IMR-90 (cell line): ENCODE data around the gene TMPRSS6.

Experiments
- CHD1 ChIP-seq: IDR thresholded peaks from 2 replicates; pipeline ENCODE4 v1.6.1; 2012; ENCODE audit warnings: low read depth, low read length, improper control_type of control experiment
- CTCF ChIP-seq: conservative IDR thresholded peaks from 2 replicates; pipeline ENCODE4 v1.5.1; 2012; ENCODE audit warnings: mild to moderate bottlenecking, low read depth, low read length, improper control_type of control experiment
- MXI1 ChIP-seq: IDR thresholded peaks from 2 replicates; pipeline ENCODE4 v1.6.1; 2012; ENCODE audit warnings: low read depth, mild to moderate bottlenecking, low read length, moderate library complexity, borderline replicate concordance
- NFE2L2 ChIP-seq: fragments of 150-350 bp; IDR thresholded peaks from 2 replicates; pipeline ENCODE4 v1.6.1; 2016; ENCODE audit warnings: low read depth, mild to moderate bottlenecking, low read length
- POLR2A ChIP-seq: IDR thresholded peaks from 2 replicates; pipeline ENCODE4 v1.6.1; 2012; ENCODE audit warnings: mild to moderate bottlenecking, low read depth, low read length
- RAD21 ChIP-seq: IDR thresholded peaks from 2 replicates; pipeline ENCODE4 v1.6.1; 2012; ENCODE audit warnings: low read length, improper control_type of control experiment
- RCOR1 ChIP-seq: IDR thresholded peaks from 2 replicates; pipeline ENCODE4 v1.6.1; 2012; ENCODE audit warnings: mild to moderate bottlenecking, low read length, improper control_type of control experiment; ENCODE audit not compliant: insufficient replicate concordance
- RFX5 ChIP-seq: IDR thresholded peaks from 2 replicates; pipeline ENCODE4 v1.8.0; 2012; ENCODE audit warnings: low read depth, mild to moderate bottlenecking, low read length, moderate library complexity
- SMC3 ChIP-seq: fragments of 150-350 bp; IDR thresholded peaks from 2 replicates; pipeline ENCODE4 v1.6.1; 2016; ENCODE audit warnings: low read depth, mild to moderate bottlenecking, antibody characterized with exemption, low read length, moderate library complexity

GRCh38 chr22:37141971-37142370, 32.5 kb upstream of the TMPRSS6 start:
- TF ChIP-seq CTCF (no peak), RFX5 (no peak), RCOR1 (no peak), RAD21 (no peak), NFE2L2 (no peak), POLR2A (no peak), CHD1 (no peak), MXI1 (no peak), SMC3 (no peak)
